Thoracic aorta (tissue), 2 donors: Measurements from ENCODE around the gene UBL4A. TPM values are rescaled to one million over a fixed set of nuclear protein-coding genes. Genes with fewer than 3 reads are reported as not detected.
A peak's percentile ranks its signal among the peaks of the same experiment; 100 is the strongest.

Experiments used
- ATAC-seq: fragments of 150-250 bp; one replicate; pipeline ENCODE4 v1.8.0; 2017; ENCODE audit warnings: low read depth; ENCODE audit not compliant: insufficient number of reproducible peaks, low FRiP score
- DNase-seq: peaks from one replicate; pipeline ENCODE4 v3.0.0-alpha.2; 2020; ENCODE audit warnings: low spot score
- H3K27ac ChIP-seq, 2 donors: fragments of 200-600 bp; sonication (generic); 1 replicate in 1 of 2; 2 replicates in 1 of 2; pipeline ENCODE4 v1.5.1; 2016; ENCODE audit warnings: mild to moderate bottlenecking in 2 of 2, moderate library complexity in 2 of 2
- H3K27me3 ChIP-seq: fragments of 200-600 bp; sonication (generic); replicated peaks from 2 replicates; pipeline ENCODE4 v1.6.0; 2016; ENCODE audit warnings: mild to moderate bottlenecking; ENCODE audit not compliant: insufficient read depth
- H3K36me3 ChIP-seq: fragments of 200-600 bp; sonication (generic); one replicate; pipeline ENCODE4 v1.5.1; 2016
- H3K4me1 ChIP-seq, 2 donors: fragments of 200-600 bp; sonication (generic); 1 replicate in 1 of 2; 2 replicates in 1 of 2; pipeline versions ENCODE4 v1.5.1 to v1.6.0; 2016; ENCODE audit warnings: low read depth in 2 of 2, mild to moderate bottlenecking in 1 of 2; ENCODE audit not compliant: control insufficient read depth in 1 of 2
- H3K4me3 ChIP-seq: fragments of 200-600 bp; sonication (generic); 2 replicates; pipeline ENCODE4 v1.5.1; 2016; ENCODE audit warnings: mild to moderate bottlenecking
- H3K9me3 ChIP-seq: fragments of 200-600 bp; sonication (generic); 2 replicates; pipeline ENCODE4 v1.5.1; 2016
- CTCF ChIP-seq: fragments of 200-600 bp; sonication (generic); IDR thresholded peaks from one replicate; pipeline ENCODE4 v1.5.1; 2019; ENCODE audit warnings: antibody characterized with exemption
- total RNA-seq, 2 donors: library from RNA; depleted of rRNA; stranded (reverse); fragments of >200 nt; gene quantifications; one replicate each; pipeline versions ENCODE4 v1.1.0 to v1.2.3, GENCODE V29; 2016

Gene UBL4A
- total RNA-seq, 2 donors from 2014 or later: 28.1 to 67.1 TPM

- H3K9me3 ChIP-seq: no peaks in the 10 kb centered on the region
- TF ChIP-seq CTCF: no peak
- no peaks in the 10 kb centered on the region for H3K36me3 ChIP-seq
- H3K4me1 ChIP-seq: peaks cover 3 to 13% of the 10 kb centered on the region in 2 donors
- no peaks in the 10 kb centered on the region for H3K27me3 ChIP-seq
- peak overlapping the region; percentile 85 to 86 for H3K27ac ChIP-seq
- DNase-seq: no peak
- ATAC-seq: no peak
- peak overlapping the region; percentile 81 for H3K4me3 ChIP-seq
Measured at GRCh38 chrX:154517101-154517781, 30.8 kb upstream of the UBL4A start.

- no peak for TF ChIP-seq CTCF
- Histone ChIP-seq H3K27ac (peak overlapping the region; percentile 85 to 86), H3K4me3 (peak overlapping the region; percentile 81), H3K36me3 (no peaks in the 10 kb centered on the region), H3K9me3 (no peaks in the 10 kb centered on the region), H3K27me3 (no peaks in the 10 kb centered on the region), H3K4me1 (peaks cover 3 to 13% of the 10 kb centered on the region in 2 donors)
- DNase-seq: no peak
- ATAC-seq: peak; percentile 41
Measured at GRCh38 chrX:154516656-154517100, 30.3 kb upstream of the UBL4A start.

GRCh38 chrX:154515966-154516655, 29.7 kb upstream of the UBL4A start, which contains the start of gene FAM3A:
Gene FAM3A (minus strand): TSS chrX:154516232. CDS start chrX:154515772, 460 bp downstream.
- H3K4me3 ChIP-seq: peak within 1 kb of the TSS; percentile 81
- H3K9me3 ChIP-seq: no peaks in the 10 kb centered on the region
- DNase-seq (peak; percentile 62), ATAC-seq (peak; percentile 73)
- H3K36me3 ChIP-seq: no peaks in the 10 kb centered on the region
- H3K4me1 ChIP-seq: peaks cover 3 to 13% of the 10 kb centered on the region in 2 donors
- peak within 1 kb of the TSS; percentile 85 to 86 for H3K27ac ChIP-seq
- H3K27me3 ChIP-seq: no peaks in the 10 kb centered on the region
- TF ChIP-seq CTCF: peak; percentile 6

GRCh38 chrX:154515090-154515965, 28.9 kb upstream of the UBL4A start:
- DNase-seq: no peak
- no peaks in the 10 kb centered on the region for H3K36me3 ChIP-seq

More at GRCh38 chrX:154515090-154515965, 28.9 kb upstream of the UBL4A start:
- Histone ChIP-seq H3K4me3 (peak overlapping the region; percentile 81), H3K4me1 (peaks cover 3 to 13% of the 10 kb centered on the region in 2 donors), H3K27me3 (no peaks in the 10 kb centered on the region), H3K9me3 (no peaks in the 10 kb centered on the region), H3K27ac (peak overlapping the region; percentile 82 to 83)
- no peak for ATAC-seq
- no peak for TF ChIP-seq CTCF
